Right hindlimb (tissue), 1 donor: Measurements from ENCODE around the gene CLDN34.

Experiments
- DNase-seq: peaks from one replicate; pipeline ENCODE4 v3.0.0-alpha.2; 2018

Gene CLDN34

DNA sequence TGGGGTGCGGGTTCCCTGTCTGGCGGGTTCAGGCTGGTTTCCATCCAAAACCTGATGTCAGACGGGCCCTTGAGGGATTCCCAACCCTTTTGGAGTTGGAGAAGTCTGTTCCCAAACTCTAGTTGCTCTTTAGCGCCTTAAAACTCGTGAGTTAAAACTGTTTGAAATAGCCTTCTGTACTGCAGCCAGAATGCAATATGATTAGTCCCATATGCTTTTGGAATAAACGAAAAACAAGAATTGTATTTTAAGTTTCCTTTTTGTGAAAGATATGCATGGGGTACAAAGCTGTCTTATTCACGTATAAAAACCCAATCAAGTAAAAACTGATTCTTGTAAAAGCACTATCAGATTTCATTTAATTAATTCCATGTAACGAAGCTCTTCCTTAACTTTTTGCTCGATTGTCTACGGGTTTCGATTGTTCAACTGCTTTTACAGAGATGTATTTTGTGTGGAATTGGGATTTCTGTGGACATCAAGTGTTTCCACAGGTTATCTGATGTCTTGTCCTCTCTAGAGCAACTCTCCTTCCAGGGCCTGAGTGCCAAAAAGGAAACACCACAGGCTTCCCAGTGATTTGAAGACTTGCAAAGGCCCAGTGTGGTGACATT lies 49.5 kb downstream of the CLDN34 start:
- DNase-seq: no peak

GRCh38 chrX:10017872-10018271 lies 50.7 kb downstream of the CLDN34 start:
- no peak for DNase-seq
